ENCODE data around the gene NDST1.

Gene NDST1

DNA sequence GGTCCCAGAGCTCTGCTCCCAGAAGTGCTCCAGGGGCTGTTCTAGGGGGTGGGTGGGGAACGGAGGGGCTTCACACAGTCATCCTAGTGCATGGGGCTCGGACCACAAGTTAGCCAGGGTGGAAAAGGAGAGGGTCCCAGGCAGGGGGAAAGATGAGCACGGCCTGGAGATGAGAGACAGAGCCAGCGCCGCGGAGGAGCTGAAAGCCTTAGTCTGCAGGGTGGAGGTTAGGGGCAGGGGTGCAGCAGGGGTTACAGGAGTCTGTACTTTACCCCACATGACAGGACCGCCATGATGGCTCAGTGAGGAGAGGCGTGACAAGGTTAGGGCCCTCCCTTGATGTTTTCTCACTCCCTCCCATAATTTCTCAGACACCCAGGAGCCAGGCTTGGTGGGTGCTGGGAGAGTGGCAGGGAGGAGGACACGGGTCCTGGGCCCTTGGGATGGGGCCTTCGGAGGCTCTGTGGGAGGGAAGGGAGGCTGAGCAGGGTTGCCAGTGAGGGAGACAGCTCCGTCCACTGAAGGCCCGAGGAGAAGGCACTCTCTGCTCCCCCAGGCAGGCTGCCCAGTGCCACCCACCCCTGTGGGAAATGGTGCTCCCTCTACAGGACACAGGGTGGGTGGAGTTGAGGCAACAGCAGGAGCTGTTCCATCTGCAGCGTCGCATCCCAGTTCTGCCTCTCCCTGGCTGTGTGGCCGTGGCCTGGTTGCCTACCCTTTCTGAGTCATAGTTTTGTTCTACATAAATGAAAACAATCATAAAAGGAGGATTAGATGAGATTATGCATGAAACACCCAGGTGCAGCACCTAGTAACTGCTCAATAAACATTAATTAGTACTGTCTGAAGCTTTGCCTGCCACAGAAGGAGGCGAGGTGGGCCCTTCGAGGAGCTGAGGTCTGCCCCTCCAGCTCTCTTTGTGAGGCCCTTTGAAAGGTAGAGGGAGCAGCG lies 66.2 kb downstream of the NDST1 start:
- DNase-seq = no peak

DNA sequence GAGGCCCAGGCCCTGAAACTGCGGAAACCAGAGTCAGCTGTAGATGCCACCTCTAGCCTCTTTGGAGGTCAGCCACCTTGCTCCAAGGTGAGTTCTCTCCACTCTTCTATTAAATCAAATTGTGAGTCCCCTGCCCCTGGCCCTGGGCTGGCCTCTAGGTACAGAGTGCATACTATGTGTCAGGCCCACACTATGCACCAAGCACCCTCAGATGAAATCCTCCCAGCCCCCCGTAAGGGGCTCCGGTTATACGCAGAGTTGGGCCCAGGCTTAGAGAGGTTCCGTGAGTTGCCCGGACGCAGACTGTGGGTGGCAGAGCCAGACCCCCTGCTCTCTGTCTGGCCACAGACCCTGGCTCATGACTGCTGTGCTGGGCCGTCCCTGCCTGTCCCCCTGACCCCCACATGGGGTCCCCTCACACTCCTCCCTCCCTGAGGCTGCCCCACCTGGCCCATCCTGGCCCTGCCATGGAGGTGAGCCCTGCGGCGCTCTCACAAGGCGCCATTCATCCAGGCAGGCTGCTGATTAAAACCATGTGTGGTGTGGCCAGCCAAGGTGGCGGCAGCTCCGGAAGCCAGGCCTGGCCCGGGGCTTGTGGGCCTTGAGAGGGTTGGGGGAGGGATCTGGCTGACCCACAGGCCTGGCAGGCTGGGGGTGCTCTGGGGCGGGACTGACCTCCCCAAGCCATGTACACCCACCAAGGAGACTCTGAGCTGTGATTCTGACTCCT lies 67.1 kb downstream of the NDST1 start:
- no peak for DNase-seq

- no peak for DNase-seq
These were observed 68.0 kb downstream of the NDST1 start for GRCh38 chr5:150575745-150576448.

DNA sequence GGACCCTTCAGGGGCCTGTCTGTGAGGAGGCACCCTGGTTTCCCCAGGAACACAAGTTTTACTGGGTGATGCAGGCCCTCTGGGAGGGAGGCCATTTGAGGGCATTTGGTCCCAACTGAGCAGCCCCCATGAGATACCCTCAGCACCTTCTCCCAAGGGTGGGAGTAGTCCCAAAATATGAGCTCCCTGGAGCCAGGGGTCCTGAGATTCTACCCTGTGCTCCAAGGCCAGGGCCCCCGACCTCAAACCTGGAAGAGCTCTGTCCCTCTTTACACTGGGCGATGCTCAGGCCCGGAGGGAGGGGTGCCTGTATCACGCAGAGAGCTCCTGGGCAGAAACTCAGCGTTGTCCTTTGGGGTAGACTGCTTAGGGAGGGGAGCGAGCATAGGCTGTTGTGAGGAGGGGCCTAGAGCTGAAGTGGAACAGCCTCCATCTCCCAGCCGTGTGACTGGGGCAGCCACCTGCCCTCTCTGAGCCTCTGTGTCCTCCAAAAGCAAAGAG lies 68.6 kb downstream of the NDST1 start:
- no peak for DNase-seq

GRCh38 chr5:150577378-150578139 lies 69.6 kb downstream of the NDST1 start:
- DNase-seq = no peak

- no peak for DNase-seq
These were observed 71.0 kb downstream of the NDST1 start for GRCh38 chr5:150578781-150579461.

DNA sequence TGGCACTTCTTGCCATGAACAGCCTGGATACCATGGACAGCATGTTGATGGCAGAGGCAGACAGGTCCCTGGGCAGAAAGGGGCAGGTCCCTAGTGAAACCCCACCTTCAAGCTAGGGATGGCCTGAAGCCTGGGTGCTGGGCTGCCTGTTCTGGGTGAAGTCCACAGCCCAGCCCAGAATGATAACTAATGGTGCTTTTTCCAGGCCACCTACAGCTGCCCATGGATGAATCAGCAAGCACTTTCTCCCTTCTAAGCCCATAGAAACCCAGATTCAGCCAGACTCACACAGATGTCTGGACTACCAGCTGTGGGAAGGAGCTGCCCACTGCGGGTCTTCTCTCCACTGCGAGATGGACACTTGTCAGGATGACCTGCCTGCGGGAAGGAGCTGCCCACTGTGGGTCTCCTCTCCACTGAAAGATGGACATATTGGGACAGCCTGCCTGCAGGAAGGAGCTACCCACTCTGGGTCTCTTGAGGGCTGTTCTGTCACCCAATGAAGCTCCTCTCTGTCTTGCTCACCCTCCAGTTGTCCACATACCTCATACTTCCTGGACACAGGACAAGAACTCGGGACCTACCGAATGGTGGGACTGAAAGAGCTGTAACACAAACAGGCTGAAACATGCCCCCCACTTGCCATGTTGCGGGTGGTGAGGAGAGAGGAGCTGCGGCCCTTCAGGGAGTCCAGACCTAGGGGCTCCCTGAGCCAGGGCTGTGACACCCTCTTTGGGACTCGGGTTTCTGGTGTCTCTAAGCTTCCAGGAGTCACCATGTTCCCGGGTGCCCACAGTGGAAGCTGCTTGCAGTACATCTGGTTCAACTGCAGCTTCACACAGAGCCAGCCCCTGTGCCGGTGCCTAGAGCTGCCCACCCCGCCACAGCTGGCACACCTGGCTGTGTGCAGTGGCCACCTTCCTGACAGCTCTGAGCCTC lies 71.8 kb downstream of the NDST1 start:
- no peak for DNase-seq

DNA sequence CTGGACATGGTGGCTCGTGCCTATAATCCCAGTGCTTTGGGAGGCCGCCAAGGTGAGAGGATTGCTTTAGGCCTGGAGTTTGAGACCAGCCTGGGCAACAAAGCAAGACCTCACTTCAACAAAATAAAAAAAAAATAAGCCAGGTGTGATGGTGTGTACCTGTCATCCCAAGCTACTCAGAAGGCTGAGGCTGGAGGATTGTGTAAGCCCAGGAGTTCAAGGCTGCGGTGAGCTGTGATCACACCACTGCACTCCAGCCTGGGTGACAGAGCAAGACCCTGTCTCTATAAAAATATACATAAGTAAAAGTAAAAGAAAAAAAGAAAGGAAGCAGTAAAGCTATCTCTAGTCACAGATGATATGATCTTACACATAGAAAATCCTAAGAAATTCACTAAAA lies 73.0 kb downstream of the NDST1 start:
- DNase-seq = no peak

- no peak for DNase-seq
These were observed 74.5 kb downstream of the NDST1 start for GRCh38 chr5:150582241-150583109.

DNA sequence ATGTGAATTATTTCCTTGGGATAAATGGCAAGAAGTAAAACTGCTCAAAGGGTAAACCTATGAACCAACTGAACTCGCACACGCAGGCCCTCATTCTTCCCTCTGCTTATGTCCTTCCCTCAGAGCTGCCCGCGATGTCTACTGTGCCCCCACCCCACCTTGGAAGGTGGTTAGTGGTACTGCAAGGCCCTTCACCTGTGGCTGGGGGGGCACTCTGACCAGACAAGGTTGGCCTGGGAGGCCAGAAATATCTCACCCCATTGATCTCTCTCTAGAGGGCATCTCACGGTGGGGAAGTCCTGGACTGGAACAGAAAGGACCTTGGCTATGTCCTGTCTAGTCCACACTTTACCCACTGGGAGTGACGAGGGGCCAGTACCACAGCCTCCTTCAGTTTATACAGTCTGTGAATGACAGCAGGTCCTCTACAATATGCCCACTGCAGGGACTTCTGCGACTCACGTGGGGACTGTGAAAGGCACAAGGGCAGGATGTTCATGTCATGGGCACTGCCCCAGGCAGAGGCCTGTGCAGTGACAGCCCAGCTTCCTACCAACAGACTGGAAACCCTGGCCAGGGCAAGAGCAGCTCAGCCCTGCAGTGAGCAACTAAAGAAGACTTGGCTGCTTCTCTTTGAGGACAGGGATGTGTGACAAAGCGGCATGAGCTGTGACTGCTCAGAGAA lies 75.8 kb downstream of the NDST1 start:
- no peak for DNase-seq

DNA sequence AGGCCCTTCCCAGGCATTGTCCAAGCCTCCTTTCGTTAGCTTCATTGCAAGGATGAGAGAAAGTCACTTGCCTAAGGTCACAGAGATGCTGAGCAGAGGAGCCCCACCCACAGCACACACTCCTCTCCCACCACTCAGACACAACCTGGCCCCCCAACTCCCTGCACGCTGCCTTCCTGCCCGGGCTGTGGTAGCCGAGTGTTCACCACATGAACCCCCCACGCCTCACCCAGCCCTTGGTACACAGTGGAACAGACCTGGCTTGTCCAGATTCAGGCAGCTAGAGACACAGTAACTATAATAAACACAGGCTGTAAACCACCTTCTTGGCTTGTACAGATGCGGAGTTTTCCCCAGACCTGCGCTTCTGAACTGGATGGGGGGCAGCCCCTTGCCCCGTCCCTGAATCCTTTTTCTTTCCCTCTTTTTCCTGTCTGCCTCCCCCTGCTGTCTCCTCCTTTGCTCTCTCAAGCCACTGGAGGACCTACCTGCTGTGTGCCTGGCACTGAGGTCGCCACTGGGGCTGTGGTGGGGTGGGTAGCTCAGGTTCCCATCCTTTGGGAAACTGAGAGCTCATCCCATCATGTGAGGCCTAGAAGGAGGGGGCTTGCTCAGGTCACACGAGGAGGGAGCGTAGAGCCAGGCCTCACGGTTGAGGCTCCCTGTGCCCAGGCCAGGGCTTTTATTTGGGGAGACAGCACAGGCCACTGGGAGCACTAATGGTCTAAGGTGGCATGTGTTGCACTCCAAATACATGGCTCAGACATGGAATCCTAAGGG lies 76.8 kb downstream of the NDST1 start:
- no peak for DNase-seq

- no peak for DNase-seq
These were observed 77.9 kb downstream of the NDST1 start for GRCh38 chr5:150585781-150586341.

GRCh38 chr5:150587016-150587415 lies 79.1 kb downstream of the NDST1 start:
- no peak for DNase-seq

DNA sequence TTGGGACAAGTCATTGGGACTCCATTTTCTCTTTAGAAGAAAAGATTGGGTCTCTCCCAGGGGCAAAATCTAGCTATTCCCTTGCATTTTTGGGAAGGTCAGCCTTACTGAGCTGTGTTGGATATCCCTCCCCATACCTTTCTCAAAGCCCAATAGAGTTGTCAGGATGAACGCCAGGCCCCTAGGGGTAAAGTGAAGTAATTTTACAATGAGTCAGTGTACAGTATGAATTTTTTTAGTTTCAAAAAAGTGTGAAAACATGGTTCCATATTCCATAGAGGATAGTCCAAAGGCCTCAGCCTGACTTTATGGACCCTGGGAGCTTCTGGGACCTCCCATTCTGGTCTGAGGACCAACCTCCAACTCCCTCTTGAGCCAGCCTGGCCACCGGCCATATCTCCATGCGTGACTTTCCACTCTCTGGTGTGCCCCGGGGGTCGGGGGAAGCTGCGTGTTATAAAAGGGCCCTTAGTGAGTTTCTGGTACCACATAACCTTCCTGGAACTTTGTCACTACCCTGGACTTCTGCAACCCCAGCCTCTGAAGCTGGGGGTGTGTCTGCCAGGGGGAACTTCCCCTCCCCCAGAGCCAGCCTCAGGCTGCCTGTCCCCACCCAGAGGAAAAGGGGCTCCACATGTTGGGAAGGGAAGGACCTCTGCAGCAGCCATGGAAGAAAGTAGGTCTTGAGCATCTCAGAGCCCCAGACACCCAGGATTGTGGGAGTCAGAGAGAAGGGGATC lies 80.1 kb downstream of the NDST1 start:
- DNase-seq = no peak

GRCh38 chr5:150588596-150588890 lies 80.6 kb downstream of the NDST1 start:
- DNase-seq = no peak

GRCh38 chr5:150589862-150590601 lies 82.1 kb downstream of the NDST1 start:
- no peak for DNase-seq
